K562 (cell line): Measurements from ENCODE around the gene FGGY. TPM values are rescaled to one million over a fixed set of nuclear protein-coding genes. Genes with fewer than 3 reads are reported as not detected.

Experiments used
- ATAC-seq: fragments of 200-7000 bp; cut with Tn5 transposase; 3 replicates; pipeline ENCODE4 v1.9.1; 2020; ENCODE audit warnings: moderate library complexity
- BruUV-seq: library from RNA; stranded (reverse); fragments of 400-500 nt; replicated peaks from 2 replicates; lab custom pipeline; 2021; lab: Mats Ljungman, UMichigan
- CTCF ChIA-PET: fragments of 300-600 bp; formaldehyde crosslinking; extraction: SDS; loops from one replicate; lab custom pipeline; 2021; ENCODE audit warnings: low intra/inter-chr PET ratio; lab: Yijun Ruan, JAX
- POLR2A ChIA-PET: fragments of 300-600, 350-650 bp; sonication (Branson Sonifier 250); formaldehyde crosslinking; extraction: SDS; loops from one replicate; lab custom pipeline; 2021; ENCODE audit warnings: antibody characterized with exemption, inconsistent platforms; lab: Yijun Ruan, JAX
- DNase-seq, 4 experiments: peaks; one replicate each; pipeline versions ENCODE4 v3.0.0 to v3.0.0-alpha.2; 2011 to 2018; ENCODE audit warnings: low spot score in 3 of 4, mixed read lengths in 3 of 4; ENCODE audit errors: extremely low read depth in 1 of 4
- FAIRE-seq: peaks from 2 replicates; lab custom pipeline; 2011; peaks lifted over from hg19 to GRCh38; lab: Jason Lieb, UNC
- H2AFZ ChIP-seq: 2 replicates; pipeline ENCODE4 v1.6.0; 2011; ENCODE audit warnings: low read depth, low read length, control low read depth, inconsistent platforms
- H3K27ac ChIP-seq: fragments of 200-600 bp; 3 replicates; pipeline ENCODE4 v1.8.0; 2011; ENCODE audit warnings: low read depth, mild to moderate bottlenecking, control low read depth, inconsistent platforms, low read length, moderate library complexity, mixed read lengths; ENCODE audit errors: extremely low read depth
- H3K27me3 ChIP-seq, 2 experiments: fragments of 300-600 bp in 1 of 2; 2 replicates in 1 of 2; 3 replicates in 1 of 2; pipeline versions ENCODE4 v1.6.0 to v1.8.0; 2011; ENCODE audit warnings: inconsistent platforms in 2 of 2, low read length in 2 of 2, mild to moderate bottlenecking in 1 of 2, mixed read lengths in 1 of 2, moderate library complexity in 1 of 2; ENCODE audit not compliant: control insufficient read depth in 2 of 2, insufficient read depth in 2 of 2
- H3K36me3 ChIP-seq: fragments of 300-600 bp; 3 replicates; pipeline ENCODE4 v1.8.0; 2011; ENCODE audit warnings: mild to moderate bottlenecking, low read length, inconsistent platforms; ENCODE audit not compliant: control insufficient read depth, insufficient read depth
- H3K4me1 ChIP-seq, 2 experiments: fragments of 200-600 bp in 1 of 2; replicated peaks in 1 of 2; 2 replicates in 1 of 2; 3 replicates in 1 of 2; pipeline versions ENCODE4 v1.5.1 to v1.8.0; 2011; ENCODE audit warnings: inconsistent platforms in 2 of 2, low read length in 2 of 2, mild to moderate bottlenecking in 1 of 2, mixed read lengths in 1 of 2, moderate library complexity in 1 of 2; ENCODE audit not compliant: control insufficient read depth in 2 of 2, insufficient read depth in 2 of 2
- H3K4me2 ChIP-seq: 2 replicates; pipeline ENCODE4 v1.6.1; 2011; ENCODE audit warnings: low read length, control low read depth, inconsistent platforms, mixed read lengths; ENCODE audit not compliant: insufficient read depth
- H3K4me3 ChIP-seq: fragments of 200-600 bp; sonication (generic), shearing (Covaris generic); 2 replicates; pipeline ENCODE4 v1.5.1; 2016; ENCODE audit warnings: control low read depth, inconsistent platforms
- H3K79me2 ChIP-seq: fragments of 200-600 bp; 3 replicates; pipeline ENCODE4 v1.8.0; 2011; ENCODE audit warnings: low read length, inconsistent platforms; ENCODE audit not compliant: control insufficient read depth, insufficient read depth
- H3K9ac ChIP-seq, 2 experiments: 2 replicates each; pipeline versions ENCODE4 v1.6.0 to v1.6.1; 2011; ENCODE audit warnings: low read depth in 2 of 2, low read length in 2 of 2, control low read depth in 1 of 2, inconsistent platforms in 1 of 2, mild to moderate bottlenecking in 1 of 2, mixed read lengths in 1 of 2; ENCODE audit not compliant: insufficient read depth in 1 of 2
- H3K9me1 ChIP-seq: one replicate; pipeline ENCODE4 v1.6.0; 2011; ENCODE audit warnings: inconsistent platforms, mild to moderate bottlenecking, low read length, moderate library complexity; ENCODE audit not compliant: control insufficient read depth, insufficient read depth
- H3K9me3 ChIP-seq: replicated peaks from 2 replicates; pipeline ENCODE4 v1.5.1; 2011; ENCODE audit warnings: low read depth, low read length, inconsistent platforms; ENCODE audit not compliant: control insufficient read depth, insufficient read depth
- H4K20me1 ChIP-seq: replicated peaks from 2 replicates; pipeline ENCODE4 v1.6.1; 2011; ENCODE audit warnings: low read length, inconsistent platforms, mixed read lengths; ENCODE audit not compliant: control insufficient read depth, insufficient read depth
- C11orf30 ChIP-seq: fragments of 450-650 bp; IDR thresholded peaks from 2 replicates; pipeline ENCODE4 v1.6.1; 2016; ENCODE audit warnings: low read depth, mild to moderate bottlenecking
- FOSL1 ChIP-seq: fragments of 200-800 bp; sonication (Bioruptor generic); conservative IDR thresholded peaks from 2 replicates; pipeline ENCODE4 v1.6.1; 2016; ENCODE audit warnings: missing genetic modification characterization, missing compliant biosample characterization
- FOXK2 ChIP-seq, 2 experiments: fragments of 450-650 bp; IDR thresholded peaks in 1 of 2; conservative IDR thresholded peaks in 1 of 2; 2 replicates each; pipeline ENCODE4 v1.6.1; 2016; ENCODE audit warnings: low read depth in 2 of 2, mild to moderate bottlenecking in 1 of 2
- FOXP1 ChIP-seq: sonication (generic); formaldehyde crosslinking; IDR thresholded peaks from 2 replicates; pipeline ENCODE4 v1.8.0; 2022; ENCODE audit warnings: mild to moderate bottlenecking, missing genetic modification reagents
- NR1H2 ChIP-seq: sonication (generic); formaldehyde crosslinking; IDR thresholded peaks from 2 replicates; pipeline ENCODE4 v1.4.0; 2020; ENCODE audit warnings: mild to moderate bottlenecking, missing genetic modification reagents
- POLR3G ChIP-seq: IDR thresholded peaks from 2 replicates; pipeline ENCODE4 v1.6.1; 2011; ENCODE audit not compliant: insufficient read length, insufficient replicate concordance; ENCODE audit errors: extremely low read depth
- RCOR1 ChIP-seq, 2 experiments: IDR thresholded peaks; 2 replicates each; pipeline ENCODE4 v1.6.1; 2012; ENCODE audit warnings: low read depth in 2 of 2, low read length in 2 of 2, borderline replicate concordance in 1 of 2, improper control_type of control experiment in 1 of 2
- TGIF2 ChIP-seq: sonication (generic); formaldehyde crosslinking; IDR thresholded peaks from 2 replicates; pipeline ENCODE4 v1.8.1; 2022; ENCODE audit warnings: mild to moderate bottlenecking, missing genetic modification reagents, moderate library complexity
- ZKSCAN3 ChIP-seq: fragments of 250-450 bp; sonication (Bioruptor Pico); IDR thresholded peaks from 2 replicates; pipeline ENCODE4 v1.4.0; 2020
- in situ Hi-C: fragments of 300-500 bp; cut with MboI; formaldehyde crosslinking; loops from 4 replicates; pipeline ENCODE4 v1.15.0; 2018; ENCODE audit warnings: inconsistent platforms, mixed read lengths
- intact Hi-C: fragments of 100-400 bp; cut with micrococcal nuclease; formaldehyde crosslinking; loops from 2 replicates; pipeline ENCODE4 v1.14.2; 2022
- polyA plus RNA-seq, 8 experiments: library from polyadenylated mRNA; depleted of rRNA in 4 of 8; stranded (reverse) in 5 of 8; unstranded in 3 of 8; fragments of >200 nt; fragmentation: Nextera tagmentation in 2 of 8; fragmentation: Illumina TruSeq in 1 of 8; extraction: Ambion mirVana in 2 of 8; extraction: Trizol in 1 of 8; gene quantifications; 2 replicates each; pipeline versions ENCODE4 v1.2.1 to v1.2.3, GENCODE V29; 2011 to 2014; ENCODE audit warnings: inconsistent platforms in 1 of 8, missing spikeins in 1 of 8
- total RNA-seq, 7 experiments: library from RNA; depleted of rRNA in 6 of 7; stranded (reverse); fragments of >200 nt in 6 of 7; fragmentation: Illumina TruSeq in 2 of 7; extraction: Trizol in 2 of 7; gene quantifications; 2 replicates each; pipeline versions ENCODE4 v1.2.1 to v1.2.3, GENCODE V29; 2011 to 2021; ENCODE audit warnings: low replicate concordance in 1 of 7
- TF ChIP-seq, protein P1 (sequence below): fragments of 450-650 bp; IDR thresholded peaks from 2 replicates; pipeline ENCODE4 v1.6.1; 2016; ENCODE audit warnings: missing biosample characterization, missing genetic modification characterization
- TF ChIP-seq, protein P2 (sequence below): IDR thresholded peaks from 2 replicates; pipeline ENCODE4 v1.6.1; 2011; ENCODE audit warnings: borderline replicate concordance, low read depth, mild to moderate bottlenecking, moderate library complexity, low read length; ENCODE audit not compliant: insufficient read depth, poor library complexity, severe bottlenecking

FGGY gene
- total and polyA plus RNA-seq, 9 of the 15 experiments (the other 6 are each of a cell fraction or from before 2014, with no cell fraction given): 9.7 to 19.2 (median 12.6) TPM

DNA sequence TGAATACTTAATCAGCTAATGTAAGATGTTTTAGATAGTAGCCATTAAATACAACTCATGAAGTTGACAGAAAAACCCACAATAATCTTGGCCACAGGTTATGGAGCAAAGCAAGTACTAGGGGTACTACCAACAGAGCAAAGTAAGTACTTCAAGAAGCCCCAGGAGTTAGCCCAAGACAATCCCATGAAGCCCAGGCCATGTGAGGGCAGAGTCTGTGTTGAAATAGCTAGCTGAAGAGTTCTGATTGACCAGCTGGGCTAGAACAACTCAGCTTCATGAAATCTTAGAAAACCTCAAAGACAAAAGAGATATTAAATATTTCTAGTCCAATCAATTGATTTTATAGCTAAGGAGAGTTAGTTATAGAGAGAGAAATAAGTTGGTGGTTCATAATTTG, 304.9 kb downstream of the FGGY start:
- Histone ChIP-seq H2AFZ (no peak overlapping the region), H3K9me1 (no peaks in the 10 kb centered on the region), H3K9me3 (no peaks in the 10 kb centered on the region), H3K4me3 (no peak overlapping the region), H3K4me1 (no peaks in the 10 kb centered on the region), H3K9ac (no peak overlapping the region)
- TF ChIP-seq FOXP1 (CRISPR knock-in tag): no peak
- TF ChIP-seq, protein P1, sequence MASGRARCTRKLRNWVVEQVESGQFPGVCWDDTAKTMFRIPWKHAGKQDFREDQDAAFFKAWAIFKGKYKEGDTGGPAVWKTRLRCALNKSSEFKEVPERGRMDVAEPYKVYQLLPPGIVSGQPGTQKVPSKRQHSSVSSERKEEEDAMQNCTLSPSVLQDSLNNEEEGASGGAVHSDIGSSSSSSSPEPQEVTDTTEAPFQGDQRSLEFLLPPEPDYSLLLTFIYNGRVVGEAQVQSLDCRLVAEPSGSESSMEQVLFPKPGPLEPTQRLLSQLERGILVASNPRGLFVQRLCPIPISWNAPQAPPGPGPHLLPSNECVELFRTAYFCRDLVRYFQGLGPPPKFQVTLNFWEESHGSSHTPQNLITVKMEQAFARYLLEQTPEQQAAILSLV: no peak
- TF ChIP-seq ZKSCAN3 (CRISPR knock-in tag): no peak
- no peak for TF ChIP-seq RCOR1 (IDR thresholded peaks at IDR 0.05; ENCODE audit: borderline replicate concordance in 1 of 2, low read depth in 2 of 2, low read length in 2 of 2)
- TF ChIP-seq, all 486 proteins: peak for 0
- no peaks in the 10 kb centered on the region for H3K27me3 ChIP-seq
- POLR2A ChIA-PET: no interaction called here
- in situ Hi-C loops (no loop called here), intact Hi-C loops (no loop called here)
- no peak for ATAC-seq
- no peak for FAIRE-seq
- no peaks in the 10 kb centered on the region for H3K36me3 ChIP-seq
- no TSS peak for BruUV-seq
- no peaks in the 10 kb centered on the region for H3K79me2 ChIP-seq
- DNase-seq: no peak
- no peak overlapping the region for H3K4me2 ChIP-seq
- H4K20me1 ChIP-seq: no peaks in the 10 kb centered on the region
- no peak overlapping the region for H3K27ac ChIP-seq
- CTCF ChIA-PET: no interaction called here

DNA sequence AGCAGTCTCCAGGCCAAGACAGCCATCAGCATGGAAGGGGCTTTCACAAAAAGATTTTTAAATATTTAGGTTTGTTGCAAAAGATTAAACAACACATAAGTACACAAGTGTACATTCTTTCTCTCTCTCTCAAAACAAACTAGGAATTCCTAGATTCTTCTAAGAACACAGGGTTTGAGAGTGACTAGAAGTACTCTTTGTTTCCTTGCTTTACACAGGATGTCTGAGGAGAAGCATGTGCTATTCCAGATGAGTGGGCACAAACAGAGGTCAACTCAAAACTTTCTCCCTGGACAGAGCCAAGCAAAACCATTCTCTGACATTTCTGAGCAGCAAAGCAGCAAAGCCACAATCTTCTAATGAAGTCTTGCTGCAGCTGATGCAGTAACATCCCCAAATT, 307.3 kb downstream of the FGGY start:
- no peaks in the 10 kb centered on the region for H3K4me1 ChIP-seq
- CTCF ChIA-PET: no interaction called here
- no TSS peak for BruUV-seq
- TF ChIP-seq C11orf30 (no peak), FOSL1 (tag) (no peak), POLR3G (no peak), TGIF2 (CRISPR knock-in tag) (no peak), NR1H2 (CRISPR knock-in tag) (no peak), FOXK2 (conservative IDR thresholded peaks at IDR 0.05 in 1 of 2, IDR thresholded peaks at IDR 0.05 in 1 of 2; ENCODE audit: low read depth in 2 of 2) (no peak)
- TF ChIP-seq, protein P2, sequence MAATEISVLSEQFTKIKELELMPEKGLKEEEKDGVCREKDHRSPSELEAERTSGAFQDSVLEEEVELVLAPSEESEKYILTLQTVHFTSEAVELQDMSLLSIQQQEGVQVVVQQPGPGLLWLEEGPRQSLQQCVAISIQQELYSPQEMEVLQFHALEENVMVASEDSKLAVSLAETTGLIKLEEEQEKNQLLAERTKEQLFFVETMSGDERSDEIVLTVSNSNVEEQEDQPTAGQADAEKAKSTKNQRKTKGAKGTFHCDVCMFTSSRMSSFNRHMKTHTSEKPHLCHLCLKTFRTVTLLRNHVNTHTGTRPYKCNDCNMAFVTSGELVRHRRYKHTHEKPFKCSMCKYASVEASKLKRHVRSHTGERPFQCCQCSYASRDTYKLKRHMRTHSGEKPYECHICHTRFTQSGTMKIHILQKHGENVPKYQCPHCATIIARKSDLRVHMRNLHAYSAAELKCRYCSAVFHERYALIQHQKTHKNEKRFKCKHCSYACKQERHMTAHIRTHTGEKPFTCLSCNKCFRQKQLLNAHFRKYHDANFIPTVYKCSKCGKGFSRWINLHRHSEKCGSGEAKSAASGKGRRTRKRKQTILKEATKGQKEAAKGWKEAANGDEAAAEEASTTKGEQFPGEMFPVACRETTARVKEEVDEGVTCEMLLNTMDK: no peak

More for the DNA sequence above, 307.3 kb downstream of the FGGY start:
- in situ Hi-C loops (no loop called here), intact Hi-C loops (no loop called here)
- Histone ChIP-seq H3K4me2 (no peak overlapping the region), H3K79me2 (no peaks in the 10 kb centered on the region), H3K9me3 (no peaks in the 10 kb centered on the region), H4K20me1 (no peaks in the 10 kb centered on the region), H3K9me1 (no peaks in the 10 kb centered on the region), H3K27me3 (no peaks in the 10 kb centered on the region), H2AFZ (no peak overlapping the region), H3K9ac (no peak overlapping the region), H3K4me3 (no peak overlapping the region), H3K36me3 (no peaks in the 10 kb centered on the region), H3K27ac (no peak overlapping the region)
- FAIRE-seq (no peak), ATAC-seq (no peak), DNase-seq (no peak)
- POLR2A ChIA-PET: no interaction called here
